Measurements from ENCODE around the gene PALMD. TPM values are rescaled to one million over a fixed set of nuclear protein-coding genes. Genes with fewer than 3 reads are reported as not detected.

PALMD gene
- total RNA-seq, 1 experiment from 2014 or later: 0.05 TPM

GRCh38 chr1:99634971-99635624 is 10.8 kb upstream of the PALMD start:
- intact Hi-C loops (cut with micrococcal nuclease; ENCODE audit: unreplicated experiment) (no loop called here), in situ Hi-C loops (cut with HindIII; ENCODE audit: low pct_unique_long_range_greater_than_20kb, low sequenced_read_pairs) (no loop called here)
- TF ChIP-seq CTCF (IDR thresholded peaks at IDR 0.05): no peak
- no peak for TF ChIP-seq POLR2AphosphoS5 (IDR thresholded peaks at IDR 0.05; ENCODE audit: low read depth, low read length)
- TF ChIP-seq TCF7L2 (IDR thresholded peaks at IDR 0.05; ENCODE audit: low read depth, low read length): no peak
- no peak for TF ChIP-seq SIN3A (IDR thresholded peaks at IDR 0.05; ENCODE audit: borderline replicate concordance, insufficient read depth, low read depth, low read length)
- no peak for TF ChIP-seq REST (IDR thresholded peaks at IDR 0.05; ENCODE audit: insufficient read depth in 1 of 2, low read depth in 2 of 2, low read length in 1 of 2)
- Histone ChIP-seq H3K36me3 (ENCODE audit: control insufficient read depth, insufficient read depth, low read length) (no peaks in the 10 kb centered on the region), H3K4me1 (ENCODE audit: control insufficient read depth, insufficient read depth, low read length) (no peaks in the 10 kb centered on the region), H3K27ac (ENCODE audit: low read length) (no peak overlapping the region), H3K27me3 (ENCODE audit: control insufficient read depth, insufficient read depth, low read length) (no peaks in the 10 kb centered on the region), H3K4me3 (ENCODE audit: low read depth in 2 of 2, low read length in 2 of 2) (no peak overlapping the region), H3K9me3 (ENCODE audit: control insufficient read depth, insufficient read depth, low read depth, low read length) (no peaks in the 10 kb centered on the region)
- POLR2A ChIA-PET: no interaction called here
- CTCF ChIA-PET: no interaction called here
- DNase-seq (ENCODE audit: low read depth, low spot score) (no peak), ATAC-seq (no peak)
- BruUV-seq (replicated peaks): no TSS peak

GRCh38 chr1:99635664-99636063 is 10.2 kb upstream of the PALMD start:
- intact Hi-C loops (cut with micrococcal nuclease; ENCODE audit: unreplicated experiment): no loop called here

More at GRCh38 chr1:99635664-99636063, 10.2 kb upstream of the PALMD start:
- TF ChIP-seq TCF7L2 (IDR thresholded peaks at IDR 0.05; ENCODE audit: low read depth, low read length) (no peak), SIN3A (IDR thresholded peaks at IDR 0.05; ENCODE audit: borderline replicate concordance, insufficient read depth, low read depth, low read length) (no peak), CTCF (IDR thresholded peaks at IDR 0.05) (no peak), POLR2AphosphoS5 (IDR thresholded peaks at IDR 0.05; ENCODE audit: low read depth, low read length) (no peak), REST (IDR thresholded peaks at IDR 0.05; ENCODE audit: insufficient read depth in 1 of 2, low read depth in 2 of 2, low read length in 1 of 2) (no peak)
- no peaks in the 10 kb centered on the region for H3K36me3 ChIP-seq (ENCODE audit: control insufficient read depth, insufficient read depth, low read length)
- H3K27ac ChIP-seq (ENCODE audit: low read length): no peak overlapping the region
- no TSS peak for BruUV-seq (replicated peaks)
- no peaks in the 10 kb centered on the region for H3K27me3 ChIP-seq (ENCODE audit: control insufficient read depth, insufficient read depth, low read length)
- H3K4me1 ChIP-seq (ENCODE audit: control insufficient read depth, insufficient read depth, low read length): no peaks in the 10 kb centered on the region
- H3K9me3 ChIP-seq (ENCODE audit: control insufficient read depth, insufficient read depth, low read depth, low read length): no peaks in the 10 kb centered on the region
- no peak for DNase-seq (ENCODE audit: low read depth, low spot score)
- in situ Hi-C loops (cut with HindIII; ENCODE audit: low pct_unique_long_range_greater_than_20kb, low sequenced_read_pairs): no loop called here
- no peak overlapping the region for H3K4me3 ChIP-seq (ENCODE audit: low read depth in 2 of 2, low read length in 2 of 2)
- POLR2A ChIA-PET: no interaction called here
- ATAC-seq: no peak
- CTCF ChIA-PET: no interaction called here

Data from Panc1 (cell line).